Thymus (tissue), 11 donors: ENCODE data around the gene IL12A. TPM values are rescaled to one million over a fixed set of nuclear protein-coding genes. Genes with fewer than 3 reads are reported as not detected.

ENCODE experiments used
- DNase-seq, 9 donors: peaks; one replicate each; pipeline ENCODE4 v3.0.0-alpha.2; 2013; ENCODE audit warnings: low spot score in 9 of 9, low read depth in 6 of 9, missing footprints in 1 of 9
- H3K27ac ChIP-seq, 2 donors: one replicate each; pipeline ENCODE4 v1.5.1; 2013; ENCODE audit warnings: control low read depth in 1 of 2, low read depth in 1 of 2, low read length in 1 of 2, mild to moderate bottlenecking in 1 of 2, moderate library complexity in 1 of 2
- H3K27me3 ChIP-seq, 2 donors: one replicate each; pipeline ENCODE4 v1.5.1; 2013; ENCODE audit warnings: low read length in 1 of 2; ENCODE audit not compliant: control insufficient read depth in 2 of 2, insufficient read depth in 1 of 2
- H3K36me3 ChIP-seq, 2 donors: one replicate each; pipeline ENCODE4 v1.5.1; 2013; ENCODE audit warnings: low read length in 1 of 2, mild to moderate bottlenecking in 1 of 2, moderate library complexity in 1 of 2; ENCODE audit not compliant: control insufficient read depth in 2 of 2, insufficient read depth in 2 of 2
- H3K4me1 ChIP-seq, 2 donors: one replicate each; pipeline ENCODE4 v1.5.1; 2013; ENCODE audit warnings: low read length in 2 of 2; ENCODE audit not compliant: control insufficient read depth in 2 of 2, insufficient read depth in 2 of 2
- H3K4me3 ChIP-seq, 2 donors: one replicate each; pipeline ENCODE4 v1.5.1; 2013; ENCODE audit warnings: low read length in 2 of 2, control low read depth in 1 of 2, mild to moderate bottlenecking in 1 of 2
- H3K9me3 ChIP-seq, 2 donors: one replicate each; pipeline ENCODE4 v1.5.1; 2013; ENCODE audit warnings: low read length in 1 of 2, mild to moderate bottlenecking in 1 of 2; ENCODE audit not compliant: control insufficient read depth in 2 of 2, insufficient read depth in 1 of 2
- WGBS: extraction: QIAGEN DNeasy Blood & Tissue Kit; methylation state at CpG from one replicate; pipeline ENCODE4 v1.1.7; 2013; 5-methylcytosine and 5-hydroxymethylcytosine counted together
- polyA plus RNA-seq: library from polyadenylated mRNA; stranded (reverse); fragments of 200-250 nt; gene quantifications from one replicate; pipeline ENCODE4 v1.2.3, GENCODE V29; 2013
- total RNA-seq: library from RNA; stranded (reverse); fragments of 120-200 nt; gene quantifications from one replicate; pipeline ENCODE4 v1.2.4, GENCODE V29; 2013
- donor health status: healthy.

IL12A gene
- total and polyA plus RNA-seq, 2 donors = 0.52 to 2.9 TPM

DNA sequence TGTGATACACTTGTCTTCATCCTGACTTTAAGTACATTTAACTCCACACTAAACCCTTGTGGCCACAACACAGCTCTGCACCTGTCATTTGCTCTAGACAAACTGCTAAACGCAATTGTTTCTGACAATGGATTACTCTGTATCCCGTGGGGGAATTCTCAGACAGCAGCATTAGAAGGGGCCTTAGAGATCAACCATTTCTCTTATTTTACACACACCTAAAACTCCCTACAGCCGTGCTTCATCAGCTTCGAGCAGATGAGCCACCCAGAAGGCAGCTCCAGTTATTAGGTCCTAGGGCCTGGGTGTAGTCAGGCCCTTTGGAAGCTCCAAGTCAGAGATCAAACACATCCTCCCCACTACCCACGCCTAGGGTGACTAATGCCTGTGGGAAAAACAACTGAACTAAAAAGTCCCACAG is 1.3 kb upstream of the IL12A start:
- Histone ChIP-seq H3K27me3 (peaks cover 3 to 23% of the 10 kb centered on the region in 2 donors), H3K4me1 (peaks cover 4 to 13% of the 10 kb centered on the region in 2 donors), H3K36me3 (no peaks in the 10 kb centered on the region), H3K9me3 (no peaks in the 10 kb centered on the region), H3K27ac (no peak overlapping the region), H3K4me3 (no peak overlapping the region)
- 96% methylated on average over 5 of the region's 5 CpGs for WGBS
- no peak for DNase-seq

DNA sequence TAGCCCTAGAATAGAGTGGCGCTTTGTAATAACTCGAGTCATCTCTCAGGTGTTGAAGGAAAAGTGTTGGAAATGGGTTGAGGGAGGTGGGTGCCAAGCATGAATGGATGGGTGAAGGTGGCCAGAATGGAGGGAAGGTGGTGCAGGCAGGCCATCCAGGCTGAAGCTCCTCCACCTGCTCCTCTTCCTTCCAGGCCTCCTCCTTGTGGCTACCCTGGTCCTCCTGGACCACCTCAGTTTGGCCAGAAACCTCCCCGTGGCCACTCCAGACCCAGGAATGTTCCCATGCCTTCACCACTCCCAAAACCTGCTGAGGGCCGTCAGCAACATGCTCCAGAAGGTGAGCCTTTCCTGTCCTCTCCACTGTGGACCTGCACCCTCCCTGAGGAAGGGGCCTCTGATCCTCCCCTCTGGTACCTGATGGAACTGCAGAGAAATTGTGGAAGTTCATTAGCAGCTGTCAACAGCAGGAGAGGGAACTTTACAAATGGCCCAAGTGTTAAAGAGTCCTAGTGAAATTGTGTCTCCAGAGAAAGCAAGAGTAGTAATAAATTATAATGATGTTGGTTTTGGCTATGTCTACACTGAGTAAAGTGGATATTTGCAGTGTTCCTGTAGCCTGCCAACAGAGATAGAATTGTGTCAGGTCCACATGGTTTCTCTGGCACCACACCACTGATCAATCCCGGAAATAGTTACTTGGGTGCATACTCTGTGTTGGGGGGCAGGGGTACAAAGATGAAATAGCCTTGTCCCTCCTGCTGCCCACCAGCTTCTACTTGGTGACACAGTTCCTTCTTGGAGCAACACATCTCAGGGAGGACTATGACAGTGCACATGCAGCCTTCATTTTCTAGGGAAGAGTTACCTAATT is 1.6 kb downstream of the IL12A start:
- DNase-seq = no peak
- no peak overlapping the region for H3K27ac ChIP-seq
- H3K9me3 ChIP-seq = no peaks in the 10 kb centered on the region
- no peak overlapping the region for H3K4me3 ChIP-seq
- no peaks in the 10 kb centered on the region for H3K36me3 ChIP-seq
- H3K27me3 ChIP-seq = peaks cover 3 to 23% of the 10 kb centered on the region in 2 donors
- H3K4me1 ChIP-seq = peaks cover 4 to 13% of the 10 kb centered on the region in 2 donors
- WGBS = 97% methylated on average over 5 of the region's 5 CpGs

DNA sequence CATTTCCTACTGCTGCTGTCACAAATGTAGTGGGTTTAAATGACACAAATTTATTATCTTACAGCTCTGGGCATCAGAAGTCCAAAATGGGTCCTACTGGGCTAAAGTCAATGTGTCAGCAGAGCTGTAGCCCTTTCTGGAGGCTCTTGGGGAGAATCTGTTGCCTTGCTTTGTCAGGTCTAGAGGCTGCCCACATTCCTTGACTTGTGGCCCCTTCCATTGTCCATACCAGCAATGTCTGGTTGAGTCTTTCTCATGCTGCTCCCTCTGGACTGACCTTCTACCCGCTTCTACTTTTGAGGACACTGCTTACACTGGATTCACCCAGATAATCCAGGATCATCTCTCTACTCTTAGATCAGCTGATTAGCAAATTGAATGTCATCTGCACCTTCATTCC is 3.0 kb downstream of the IL12A start:
- Histone ChIP-seq H3K27ac (no peak overlapping the region), H3K4me1 (peaks cover 4 to 13% of the 10 kb centered on the region in 2 donors), H3K4me3 (no peak overlapping the region)

DNA sequence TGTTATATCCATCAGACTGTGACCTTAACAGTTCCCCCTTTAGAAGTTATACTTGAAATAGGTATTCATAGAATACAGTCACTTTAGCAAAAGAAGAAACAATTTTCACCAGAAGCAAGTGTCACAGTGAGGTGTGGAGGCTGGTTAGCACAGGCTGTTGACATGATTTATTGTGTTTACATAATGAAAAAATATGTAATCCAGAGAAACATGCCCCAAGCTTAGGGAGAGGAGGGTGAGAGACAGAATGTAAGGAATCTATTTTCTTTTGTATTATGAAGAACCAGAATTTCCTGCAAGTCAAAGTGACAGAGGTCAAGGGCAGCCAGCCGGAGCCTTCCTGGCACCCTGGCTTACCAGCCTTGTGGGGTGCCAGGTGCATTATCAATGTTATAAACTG is 4.0 kb downstream of the IL12A start:
- WGBS = 90% methylated on average over 1 of the region's 1 CpG
- Histone ChIP-seq H3K4me3 (no peak overlapping the region), H3K9me3 (no peaks in the 10 kb centered on the region), H3K36me3 (no peaks in the 10 kb centered on the region), H3K27ac (no peak overlapping the region), H3K4me1 (peaks cover 4 to 13% of the 10 kb centered on the region in 2 donors), H3K27me3 (peaks cover 3 to 23% of the 10 kb centered on the region in 2 donors)
- DNase-seq = no peak

More for the DNA sequence above, 3.0 kb downstream of the IL12A start:
- Histone ChIP-seq H3K9me3 (no peaks in the 10 kb centered on the region), H3K27me3 (peaks cover 3 to 23% of the 10 kb centered on the region in 2 donors), H3K36me3 (no peaks in the 10 kb centered on the region)
- 100% methylated on average over 1 of the region's 1 CpG for WGBS
- no peak for DNase-seq

DNA sequence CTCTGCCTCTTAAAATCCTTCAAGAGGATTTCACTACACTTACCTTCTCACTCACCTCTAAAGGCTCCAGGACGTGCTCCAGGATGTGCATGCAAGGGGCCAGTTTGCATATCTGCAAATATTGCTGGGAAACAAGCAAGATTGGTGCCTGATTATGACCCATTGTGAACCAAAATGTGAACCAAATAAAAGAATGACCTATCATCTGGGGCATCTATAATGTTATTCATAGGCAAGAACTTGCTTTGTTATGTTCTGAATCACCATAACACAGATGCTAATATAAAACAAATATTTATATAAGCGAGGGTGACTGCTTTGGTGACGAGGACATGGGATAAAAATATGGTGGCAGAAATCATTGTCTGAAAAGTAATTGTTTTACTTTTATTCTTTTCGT is 5.5 kb downstream of the IL12A start:
- 93% methylated on average over 4 of the region's 4 CpGs for WGBS
- no peak for DNase-seq
- Histone ChIP-seq H3K9me3 (no peaks in the 10 kb centered on the region), H3K4me1 (no peaks in the 10 kb centered on the region), H3K27ac (no peak overlapping the region), H3K36me3 (no peaks in the 10 kb centered on the region), H3K4me3 (no peak overlapping the region), H3K27me3 (peaks cover 3 to 10% of the 10 kb centered on the region in 2 donors)

DNA sequence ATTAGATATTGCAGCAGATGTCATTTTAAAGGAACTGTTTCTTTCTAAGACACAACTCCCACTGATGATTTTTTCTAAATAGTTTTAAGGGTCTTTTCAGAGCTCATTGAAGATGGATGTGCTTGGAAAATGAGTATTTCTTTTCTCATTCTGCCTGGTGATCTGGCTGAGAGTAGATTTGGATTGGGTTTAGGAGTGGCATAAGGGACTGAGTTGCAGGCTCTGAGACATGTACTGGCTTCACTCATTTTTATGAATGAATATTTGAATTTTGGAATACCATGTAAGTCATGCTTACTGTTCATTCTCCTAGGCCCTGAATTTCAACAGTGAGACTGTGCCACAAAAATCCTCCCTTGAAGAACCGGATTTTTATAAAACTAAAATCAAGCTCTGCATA is 6.5 kb downstream of the IL12A start:
- no peaks in the 10 kb centered on the region for H3K4me1 ChIP-seq

DNA sequence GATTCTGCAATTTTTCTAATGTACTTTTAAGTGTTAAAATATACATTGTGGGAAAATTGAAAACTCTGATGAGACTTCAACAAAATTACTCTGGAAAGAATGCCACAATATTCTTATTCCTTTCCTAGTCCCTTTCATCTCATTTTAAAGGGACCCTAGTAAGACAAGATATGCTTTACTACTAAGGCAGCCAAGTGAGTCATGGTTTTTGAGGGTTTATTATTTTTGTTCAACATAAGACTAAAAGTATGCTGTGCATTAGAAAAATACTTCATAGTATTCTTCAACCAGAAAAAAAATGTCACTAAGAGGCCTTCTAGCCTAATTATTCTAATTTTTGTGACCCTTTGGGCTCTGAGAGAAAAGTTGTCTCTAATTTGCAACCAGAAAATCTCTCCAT is 7.4 kb downstream of the IL12A start:
- no peaks in the 10 kb centered on the region for H3K4me1 ChIP-seq

More for the DNA sequence above, 6.5 kb downstream of the IL12A start:
- WGBS = 100% methylated on average over 1 of the region's 1 CpG
- no peak overlapping the region for H3K4me3 ChIP-seq
- no peak for DNase-seq
- peaks cover 1 to 2% of the 10 kb centered on the region in 2 donors for H3K27me3 ChIP-seq
- H3K27ac ChIP-seq = no peak overlapping the region
- H3K36me3 ChIP-seq = no peaks in the 10 kb centered on the region
- no peaks in the 10 kb centered on the region for H3K9me3 ChIP-seq

DNA sequence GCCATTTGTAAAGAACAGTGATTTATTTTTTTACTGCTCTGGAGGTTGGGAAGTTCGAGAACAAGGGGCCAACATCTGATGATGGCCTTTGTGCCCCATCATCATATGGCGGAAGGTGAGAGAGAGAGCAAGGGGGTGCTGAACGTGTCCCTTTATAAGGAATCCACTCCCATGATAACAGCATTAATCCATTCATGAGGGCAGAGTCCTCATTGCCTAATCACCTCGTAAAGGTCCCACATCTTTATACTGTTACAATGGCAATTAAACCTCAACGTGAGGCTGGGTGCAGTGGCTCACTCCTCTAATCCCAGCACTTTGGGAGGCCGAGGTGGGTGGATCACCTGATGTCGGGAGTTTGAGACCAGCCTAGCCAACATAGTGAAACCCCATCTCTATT is 8.3 kb downstream of the IL12A start:
- no peak for DNase-seq
- WGBS = 89% methylated on average over 7 of the region's 7 CpGs
- H3K36me3 ChIP-seq = no peaks in the 10 kb centered on the region
- no peaks in the 10 kb centered on the region for H3K9me3 ChIP-seq
- no peaks in the 10 kb centered on the region for H3K27me3 ChIP-seq
- H3K4me1 ChIP-seq = no peaks in the 10 kb centered on the region
- H3K27ac ChIP-seq = no peak overlapping the region
- H3K4me3 ChIP-seq = no peak overlapping the region

More for the DNA sequence above, 7.4 kb downstream of the IL12A start:
- Histone ChIP-seq H3K4me3 (no peak overlapping the region), H3K36me3 (no peaks in the 10 kb centered on the region), H3K27ac (no peak overlapping the region), H3K9me3 (no peaks in the 10 kb centered on the region), H3K27me3 (no peaks in the 10 kb centered on the region)
- DNase-seq = no peak

DNA sequence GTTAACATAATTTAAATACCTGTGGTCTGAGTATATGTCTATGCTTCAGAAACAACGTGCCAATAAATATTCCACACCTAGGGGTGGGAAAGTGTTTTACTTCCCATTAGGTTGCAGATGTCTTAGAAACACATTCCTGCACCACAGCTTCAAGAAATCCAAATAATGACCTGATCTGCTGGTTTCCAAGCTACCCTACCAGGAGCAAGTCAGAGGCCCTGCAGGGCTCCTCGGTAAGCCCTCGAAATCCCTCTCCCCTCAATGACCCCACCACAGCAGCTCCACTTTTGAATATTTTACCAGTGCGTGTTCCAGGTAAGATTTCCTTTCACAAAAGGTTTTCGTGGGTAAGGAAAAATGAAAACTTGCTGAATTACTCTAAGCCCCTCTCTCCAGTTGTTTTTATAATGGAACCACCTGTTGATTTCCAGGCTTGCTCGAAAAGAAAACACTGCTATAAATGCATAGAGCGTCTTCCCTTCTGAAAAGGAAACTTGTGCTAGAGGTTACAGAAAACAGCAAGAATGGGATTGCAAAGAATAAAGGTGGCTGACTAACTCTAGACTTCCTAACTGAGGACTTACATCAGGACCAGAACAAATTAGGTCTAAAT is 12.6 kb downstream of the IL12A start:
- Histone ChIP-seq H3K36me3 (no peaks in the 10 kb centered on the region), H3K9me3 (no peaks in the 10 kb centered on the region), H3K4me1 (no peaks in the 10 kb centered on the region), H3K4me3 (no peak overlapping the region), H3K27me3 (no peaks in the 10 kb centered on the region), H3K27ac (no peak overlapping the region)
- 96% methylated on average over 7 of the region's 7 CpGs for WGBS
- DNase-seq = no peak
